SK-N-SH (cell line): ENCODE measurements around the gene WDR90.

ENCODE experiments used
- ELF1 ChIP-seq: IDR thresholded peaks from 2 replicates; pipeline ENCODE4 v1.4.0; 2012
- GABPA ChIP-seq: IDR thresholded peaks from 2 replicates; pipeline ENCODE4 v1.4.0; 2012; ENCODE audit warnings: low read depth, mild to moderate bottlenecking
- TF ChIP-seq, protein P1 (sequence below): fragments of 200-600 bp; sonication (generic); IDR thresholded peaks from 2 replicates; pipeline ENCODE4 v1.6.1; 2017; ENCODE audit warnings: antibody characterized with exemption, mild to moderate bottlenecking, moderate library complexity

DNA sequence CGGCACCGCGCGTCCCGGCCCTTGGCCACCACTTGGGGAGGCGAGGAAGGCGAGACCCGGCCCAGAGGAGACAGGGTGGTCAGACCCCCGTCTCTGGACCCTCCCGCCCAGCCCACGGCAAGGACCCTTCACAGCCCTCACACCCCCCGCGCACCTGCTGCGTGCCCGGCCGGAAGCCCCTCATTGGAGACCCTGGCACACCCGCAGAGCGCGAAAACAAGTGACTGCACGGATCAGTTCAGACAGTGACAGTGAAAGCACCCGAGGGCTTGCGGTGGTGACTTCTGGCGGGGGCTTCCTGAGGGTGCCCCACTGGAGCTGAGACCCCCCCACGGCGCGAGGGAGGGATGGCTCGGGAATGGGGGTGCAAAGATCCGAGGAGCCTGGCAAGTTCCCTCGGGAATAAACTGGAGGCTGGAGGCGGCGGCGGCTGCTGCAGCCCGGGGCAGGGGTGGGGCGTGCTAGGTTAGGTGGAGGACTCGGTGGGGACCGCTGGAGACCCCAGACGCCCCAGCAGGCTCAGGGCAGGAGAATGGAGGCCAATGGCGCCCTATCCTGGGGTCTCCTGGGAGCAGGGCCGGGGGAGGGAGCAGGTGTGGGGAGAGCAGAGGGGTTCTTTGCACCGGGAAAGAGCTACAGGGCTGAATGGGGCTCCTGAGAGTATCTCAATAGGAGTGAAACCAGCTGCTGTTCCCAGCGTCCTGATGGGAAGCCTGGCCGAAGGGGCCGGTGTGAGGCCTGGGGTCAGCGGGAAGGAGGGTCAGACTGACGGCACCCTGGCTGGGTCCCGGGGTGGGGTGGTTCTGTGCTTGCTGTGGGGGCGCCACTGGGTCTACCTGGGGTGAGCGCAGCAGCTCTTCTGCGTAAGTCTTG lies 57.3 kb downstream of the WDR90 start:
- TF ChIP-seq, protein P1, sequence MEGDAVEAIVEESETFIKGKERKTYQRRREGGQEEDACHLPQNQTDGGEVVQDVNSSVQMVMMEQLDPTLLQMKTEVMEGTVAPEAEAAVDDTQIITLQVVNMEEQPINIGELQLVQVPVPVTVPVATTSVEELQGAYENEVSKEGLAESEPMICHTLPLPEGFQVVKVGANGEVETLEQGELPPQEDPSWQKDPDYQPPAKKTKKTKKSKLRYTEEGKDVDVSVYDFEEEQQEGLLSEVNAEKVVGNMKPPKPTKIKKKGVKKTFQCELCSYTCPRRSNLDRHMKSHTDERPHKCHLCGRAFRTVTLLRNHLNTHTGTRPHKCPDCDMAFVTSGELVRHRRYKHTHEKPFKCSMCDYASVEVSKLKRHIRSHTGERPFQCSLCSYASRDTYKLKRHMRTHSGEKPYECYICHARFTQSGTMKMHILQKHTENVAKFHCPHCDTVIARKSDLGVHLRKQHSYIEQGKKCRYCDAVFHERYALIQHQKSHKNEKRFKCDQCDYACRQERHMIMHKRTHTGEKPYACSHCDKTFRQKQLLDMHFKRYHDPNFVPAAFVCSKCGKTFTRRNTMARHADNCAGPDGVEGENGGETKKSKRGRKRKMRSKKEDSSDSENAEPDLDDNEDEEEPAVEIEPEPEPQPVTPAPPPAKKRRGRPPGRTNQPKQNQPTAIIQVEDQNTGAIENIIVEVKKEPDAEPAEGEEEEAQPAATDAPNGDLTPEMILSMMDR = no peak
- no peak for TF ChIP-seq GABPA
- no peak for TF ChIP-seq ELF1
